ENCODE measurements around the gene ACSL4.
A peak's percentile ranks its signal among the peaks of the same experiment; 100 is the strongest.
"Not testable (repeated sequence)": the region's sequence is repeated elsewhere in the genome, so short reads cannot be mapped to it uniquely, and the experiment has no call there.

The ACSL4 gene

GRCh38 chrX:109732807-109733612 is at the start of gene ACSL4:
TSS of gene ACSL4 (minus strand) at chrX:109733257. CDS start at chrX:109683363, 49,894 bp downstream.
- DNase-seq (ENCODE audit: low read depth in 2 of 2), result peak; percentile 83 to 88

GRCh38 chrX:109777749-109778148 is 44.7 kb upstream of the ACSL4 start:
- no peak for DNase-seq (ENCODE audit: low read depth in 2 of 2)

GRCh38 chrX:109776986-109777385 is 43.9 kb upstream of the ACSL4 start:
- no peak for DNase-seq (ENCODE audit: low read depth in 2 of 2)

GRCh38 chrX:109776432-109776831 is 43.4 kb upstream of the ACSL4 start:
- no peak for DNase-seq (ENCODE audit: low read depth in 2 of 2)

- DNase-seq (ENCODE audit: low read depth in 2 of 2), result no peak
Observed at GRCh38 chrX:109775386-109775785, 42.3 kb upstream of the ACSL4 start.

GRCh38 chrX:109774706-109775105 is 41.6 kb upstream of the ACSL4 start:
- DNase-seq (ENCODE audit: low read depth in 2 of 2), result no peak

- DNase-seq (ENCODE audit: low read depth in 2 of 2), result no peak
Observed at GRCh38 chrX:109774136-109774535, 41.1 kb upstream of the ACSL4 start.

- DNase-seq (ENCODE audit: low read depth in 2 of 2), result no peak
Observed at GRCh38 chrX:109773374-109773773, 40.3 kb upstream of the ACSL4 start.

GRCh38 chrX:109770780-109771179 is 37.7 kb upstream of the ACSL4 start:
- no peak for DNase-seq (ENCODE audit: low read depth in 2 of 2)

- DNase-seq (ENCODE audit: low read depth in 2 of 2), result no peak
Observed at GRCh38 chrX:109760922-109761250, 27.8 kb upstream of the ACSL4 start.

GRCh38 chrX:109760209-109760921 is 27.3 kb upstream of the ACSL4 start:
- DNase-seq (ENCODE audit: low read depth in 2 of 2), result no peak

- no peak for DNase-seq (ENCODE audit: low read depth in 2 of 2)
Observed at GRCh38 chrX:109753256-109753655, 20.2 kb upstream of the ACSL4 start.

GRCh38 chrX:109751698-109752097 is 18.6 kb upstream of the ACSL4 start:
- DNase-seq (ENCODE audit: low read depth in 2 of 2), result no peak

- DNase-seq (ENCODE audit: low read depth in 2 of 2), result no peak
Observed at GRCh38 chrX:109749207-109749606, 16.1 kb upstream of the ACSL4 start.

GRCh38 chrX:109747681-109748080 is 14.6 kb upstream of the ACSL4 start:
- DNase-seq (ENCODE audit: low read depth in 2 of 2), result no peak

GRCh38 chrX:109742722-109743121 is 9.7 kb upstream of the ACSL4 start:
- no peak for DNase-seq (ENCODE audit: low read depth in 2 of 2)

GRCh38 chrX:109740896-109741295 is 7.8 kb upstream of the ACSL4 start:
- DNase-seq (ENCODE audit: low read depth in 2 of 2), result not testable (repeated sequence)

GRCh38 chrX:109740433-109740809 is 7.4 kb upstream of the ACSL4 start:
- no peak for DNase-seq (ENCODE audit: low read depth in 2 of 2)

- no peak for DNase-seq (ENCODE audit: low read depth in 2 of 2)
Observed at GRCh38 chrX:109739625-109740432, 6.8 kb upstream of the ACSL4 start.

- no peak for DNase-seq (ENCODE audit: low read depth in 2 of 2)
Observed at GRCh38 chrX:109735202-109735744, 2.2 kb upstream of the ACSL4 start.

GRCh38 chrX:109733613-109734083 is 591 bp upstream of the ACSL4 start:
- no peak for DNase-seq (ENCODE audit: low read depth in 2 of 2)

All from stimulated activated CD4-positive, alpha-beta T cell treated with anti-CD3 and anti-CD28 coated beads, Interleukin-1b, Interleukin-23, amount 100 ng/mL, for 4 hours (primary cell).